GM20000 (cell line): ENCODE data around the gene PPP2R3C.
"Not testable (repeated sequence)": the region's sequence is repeated elsewhere in the genome, so short reads cannot be mapped to it uniquely, and the experiment has no call there.

ENCODE experiments used
- DNase-seq: peaks from one replicate; pipeline ENCODE4 v3.0.0; 2012; ENCODE audit warnings: low spot score
- TF ChIP-seq, protein P1 (sequence below): IDR thresholded peaks from 2 replicates; pipeline ENCODE4 v1.5.1; 2012; ENCODE audit warnings: mild to moderate bottlenecking, control low read depth; ENCODE audit errors: extremely low read depth, missing control alignments

PPP2R3C gene

GRCh38 chr14:35113308-35113950, 8.4 kb downstream of the PPP2R3C start:
- TF ChIP-seq, protein P1, sequence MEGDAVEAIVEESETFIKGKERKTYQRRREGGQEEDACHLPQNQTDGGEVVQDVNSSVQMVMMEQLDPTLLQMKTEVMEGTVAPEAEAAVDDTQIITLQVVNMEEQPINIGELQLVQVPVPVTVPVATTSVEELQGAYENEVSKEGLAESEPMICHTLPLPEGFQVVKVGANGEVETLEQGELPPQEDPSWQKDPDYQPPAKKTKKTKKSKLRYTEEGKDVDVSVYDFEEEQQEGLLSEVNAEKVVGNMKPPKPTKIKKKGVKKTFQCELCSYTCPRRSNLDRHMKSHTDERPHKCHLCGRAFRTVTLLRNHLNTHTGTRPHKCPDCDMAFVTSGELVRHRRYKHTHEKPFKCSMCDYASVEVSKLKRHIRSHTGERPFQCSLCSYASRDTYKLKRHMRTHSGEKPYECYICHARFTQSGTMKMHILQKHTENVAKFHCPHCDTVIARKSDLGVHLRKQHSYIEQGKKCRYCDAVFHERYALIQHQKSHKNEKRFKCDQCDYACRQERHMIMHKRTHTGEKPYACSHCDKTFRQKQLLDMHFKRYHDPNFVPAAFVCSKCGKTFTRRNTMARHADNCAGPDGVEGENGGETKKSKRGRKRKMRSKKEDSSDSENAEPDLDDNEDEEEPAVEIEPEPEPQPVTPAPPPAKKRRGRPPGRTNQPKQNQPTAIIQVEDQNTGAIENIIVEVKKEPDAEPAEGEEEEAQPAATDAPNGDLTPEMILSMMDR, result no peak
- no peak for DNase-seq

GRCh38 chr14:35112641-35113040, 9.1 kb downstream of the PPP2R3C start:
- TF ChIP-seq, protein P1, result no peak
- DNase-seq, result no peak

GRCh38 chr14:35107866-35108265, 13.9 kb downstream of the PPP2R3C start:
- TF ChIP-seq, protein P1, result no peak
- DNase-seq, result no peak

DNA sequence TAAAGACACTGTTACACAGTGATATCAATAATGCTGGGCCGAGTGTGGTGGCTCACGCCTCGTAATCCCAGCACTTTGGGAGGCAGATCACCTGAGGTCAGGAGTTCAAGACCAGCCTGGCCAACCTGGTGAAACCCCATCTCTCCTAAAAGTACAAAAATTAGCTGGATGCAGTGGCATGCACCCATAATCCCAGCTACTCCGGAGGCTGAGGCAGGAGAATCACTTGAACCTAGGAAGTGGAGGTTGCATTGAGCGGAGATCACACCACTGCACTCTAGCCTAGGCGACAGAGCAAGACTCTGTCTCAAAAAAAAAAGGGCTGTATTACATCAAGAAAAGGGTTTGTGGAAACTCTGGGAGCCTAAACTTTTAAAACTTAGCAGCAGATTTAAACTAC, 27.1 kb downstream of the PPP2R3C start:
- not testable (repeated sequence) for DNase-seq

DNA sequence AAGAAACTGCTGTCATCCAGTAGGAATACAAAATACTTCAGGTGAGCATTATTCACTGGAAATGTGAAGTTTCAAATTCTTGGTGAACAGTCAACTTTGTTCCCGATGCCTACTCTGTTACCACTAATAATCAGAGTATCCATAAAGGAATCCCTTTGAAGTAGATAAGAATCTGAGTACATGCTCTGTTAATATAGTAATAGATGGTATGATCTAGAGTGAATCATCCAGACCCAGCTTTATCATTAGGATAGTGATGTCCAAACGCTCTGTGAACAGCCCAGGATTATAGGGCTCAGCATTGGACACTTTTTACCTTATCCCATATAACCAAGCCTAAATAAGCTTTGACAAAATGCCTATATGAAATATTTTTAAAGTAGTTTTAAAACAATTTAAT, 33.3 kb downstream of the PPP2R3C start:
- TF ChIP-seq, protein P1, result no peak
- no peak for DNase-seq

- no peak for DNase-seq
- TF ChIP-seq, protein P1, result no peak
Observed at GRCh38 chr14:35085441-35085840, 36.3 kb downstream of the PPP2R3C start.

DNA sequence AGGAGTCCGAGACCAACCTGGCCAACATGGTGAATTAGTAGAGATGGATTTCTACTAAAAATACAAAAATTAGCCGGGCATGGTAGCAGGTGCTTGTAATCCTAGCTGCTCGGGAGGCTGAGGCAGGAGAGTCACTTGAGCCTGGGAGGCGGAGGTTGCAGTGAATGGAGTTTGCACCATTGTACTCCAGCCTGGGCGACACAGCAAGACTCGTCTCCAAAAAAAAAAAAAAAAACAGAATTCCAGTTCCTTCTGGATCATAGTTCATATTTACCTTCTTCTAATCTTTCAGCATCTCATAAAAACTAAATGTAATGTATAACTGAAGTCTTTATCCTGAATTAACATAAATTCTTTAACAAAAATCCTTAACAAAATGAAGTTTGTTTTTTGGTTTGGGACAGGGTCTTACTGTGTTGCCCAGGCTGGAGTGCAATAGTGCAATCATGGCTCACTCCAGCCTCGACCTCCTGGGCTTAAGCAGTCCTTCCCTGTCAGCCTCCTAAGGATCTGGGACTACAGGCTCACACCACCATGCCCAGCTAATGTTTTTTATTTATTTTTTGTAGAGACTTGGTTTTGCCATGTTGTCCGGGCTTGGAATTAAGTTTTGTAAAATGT, 38.1 kb downstream of the PPP2R3C start:
- TF ChIP-seq, protein P1, result no peak
- no peak for DNase-seq

GRCh38 chr14:35079742-35080141, 42.0 kb downstream of the PPP2R3C start:
- TF ChIP-seq, protein P1, result no peak
- no peak for DNase-seq
